Tibial artery (tissue), 4 donors: ENCODE data around the gene RGS2.

Experiments used
- DNase-seq, 2 donors: peaks; one replicate each; pipeline ENCODE4 v3.0.0-alpha.2; 2019
- H3K27ac ChIP-seq, 2 donors: fragments of 200-600 bp; sonication (generic) in 1 of 2; 1 replicate in 1 of 2; 2 replicates in 1 of 2; pipeline ENCODE4 v1.5.1; 2018 to 2019; ENCODE audit warnings: mild to moderate bottlenecking in 1 of 2
- H3K27me3 ChIP-seq, 2 donors: fragments of 200-600 bp; sonication (generic) in 1 of 2; one replicate each; pipeline versions ENCODE4 v1.5.1 to v1.6.0; 2016 to 2019
- H3K36me3 ChIP-seq, 3 donors: fragments of 200-600 bp; sonication (generic) in 2 of 3; one replicate each; pipeline ENCODE4 v1.5.1; 2016 to 2019; ENCODE audit warnings: mild to moderate bottlenecking in 2 of 3
- H3K4me1 ChIP-seq, 4 donors: fragments of 200-600 bp; sonication (generic) in 2 of 4; 1 replicate in 3 of 4; 2 replicates in 1 of 4; pipeline ENCODE4 v1.5.1; 2016 to 2019
- H3K4me3 ChIP-seq, 2 donors: fragments of 200-600 bp; sonication (generic) in 1 of 2; 1 replicate in 1 of 2; 2 replicates in 1 of 2; pipeline ENCODE4 v1.5.1; 2018 to 2019; ENCODE audit warnings: mild to moderate bottlenecking in 2 of 2
- H3K9me3 ChIP-seq, 3 donors: fragments of 200-600 bp; sonication (generic) in 1 of 3; one replicate each; pipeline ENCODE4 v1.5.1; 2016 to 2019
- CTCF ChIP-seq, 2 experiments: fragments of 200-600 bp in 1 of 2; fragments of 450-650 bp in 1 of 2; IDR thresholded peaks; one replicate each; pipeline ENCODE4 v1.5.1; 2017 to 2019; ENCODE audit warnings: antibody characterized with exemption in 2 of 2, mild to moderate bottlenecking in 1 of 2, moderate library complexity in 1 of 2
- intact Hi-C: fragments of 100-400 bp; cut with DNase I; formaldehyde crosslinking; loops from one replicate; pipeline ENCODE4 v1.15.0; 2023; ENCODE audit warnings: low total_unique reads

RGS2 gene

GRCh38 chr1:192859808-192860207 lies 51.0 kb downstream of the RGS2 start:
- no peak overlapping the region for H3K4me3 ChIP-seq
- no peak for TF ChIP-seq CTCF (IDR thresholded peaks at IDR 0.05)
- no peaks in the 10 kb centered on the region for H3K9me3 ChIP-seq
- H3K27me3 ChIP-seq, result no peaks in the 10 kb centered on the region
- DNase-seq, result no peak
- H3K27ac ChIP-seq, result no peak overlapping the region
- intact Hi-C loops, result no loop called here
- no peaks in the 10 kb centered on the region for H3K4me1 ChIP-seq
- H3K36me3 ChIP-seq, result no peaks in the 10 kb centered on the region

GRCh38 chr1:192860478-192861185 lies 51.8 kb downstream of the RGS2 start:
- no peaks in the 10 kb centered on the region for H3K36me3 ChIP-seq
- H3K4me3 ChIP-seq, result no peak overlapping the region
- no peaks in the 10 kb centered on the region for H3K9me3 ChIP-seq
- no peak for TF ChIP-seq CTCF (IDR thresholded peaks at IDR 0.05)
- H3K27me3 ChIP-seq, result no peaks in the 10 kb centered on the region
- no peak for DNase-seq
- H3K27ac ChIP-seq, result no peak overlapping the region
- no peaks in the 10 kb centered on the region for H3K4me1 ChIP-seq
- intact Hi-C loops, result no loop called here

- Histone ChIP-seq H3K27me3 (no peaks in the 10 kb centered on the region), H3K4me1 (no peaks in the 10 kb centered on the region), H3K9me3 (no peaks in the 10 kb centered on the region), H3K36me3 (no peaks in the 10 kb centered on the region), H3K4me3 (no peak overlapping the region), H3K27ac (no peak overlapping the region)
- intact Hi-C loops, result no loop called here
- DNase-seq, result no peak
- no peak for TF ChIP-seq CTCF (IDR thresholded peaks at IDR 0.05)
Measured at GRCh38 chr1:192861860-192862259, 53.0 kb downstream of the RGS2 start.
